K562 (cell line): ENCODE data around the gene GFI1B. TPM values are rescaled to one million over a fixed set of nuclear protein-coding genes. Genes with fewer than 3 reads are reported as not detected.

Source experiments
- GABPA ChIP-seq: fragments of 200-800 bp; sonication (Bioruptor generic); conservative IDR thresholded peaks from 2 replicates; pipeline ENCODE4 v1.6.1; 2016; ENCODE audit warnings: low read depth, missing genetic modification characterization, missing compliant biosample characterization
- HDGF ChIP-seq: fragments of 450-650 bp; IDR thresholded peaks from 2 replicates; pipeline ENCODE4 v1.6.1; 2016
- ILF3 ChIP-seq: fragments of 450-650 bp; IDR thresholded peaks from 2 replicates; pipeline ENCODE4 v1.6.1; 2018; ENCODE audit warnings: antibody characterized with exemption, mild to moderate bottlenecking, moderate library complexity, borderline replicate concordance
- KAT2B ChIP-seq: IDR thresholded peaks from one replicate; pipeline ENCODE4 v1.6.1; 2012; ENCODE audit warnings: low read depth, mild to moderate bottlenecking, control low read depth, inconsistent platforms, low read length, moderate library complexity
- MAFK ChIP-seq: IDR thresholded peaks from 2 replicates; pipeline ENCODE4 v1.6.1; 2011; ENCODE audit warnings: low read length, improper control_type of control experiment
- RBM22 ChIP-seq: fragments of 200-400 bp; formaldehyde crosslinking; IDR thresholded peaks from 2 replicates; pipeline ENCODE4 v1.6.1; 2018; ENCODE audit warnings: low read length, low read depth; ENCODE audit not compliant: poor library complexity, severe bottlenecking
- REST ChIP-seq, 2 experiments: fragments of 450-650 bp; formaldehyde crosslinking in 1 of 2; IDR thresholded peaks; 2 replicates each; pipeline versions ENCODE4 v1.4.0 to v1.6.1; 2014 to 2020; ENCODE audit warnings: mild to moderate bottlenecking in 2 of 2, borderline replicate concordance in 1 of 2, low read depth in 1 of 2
- SAP30 ChIP-seq: fragments of 200-600 bp; sonication (generic); IDR thresholded peaks from 2 replicates; pipeline ENCODE4 v1.6.1; 2012; ENCODE audit warnings: borderline replicate concordance, low read depth, mild to moderate bottlenecking, moderate library complexity, low read length, control low read depth, inconsistent platforms; ENCODE audit not compliant: insufficient read depth, poor library complexity, severe bottlenecking
- TSHZ1 ChIP-seq: fragments of 250-450 bp; sonication (Bioruptor Pico); IDR thresholded peaks from 2 replicates; pipeline ENCODE4 v1.4.0; 2020; ENCODE audit warnings: mild to moderate bottlenecking, moderate library complexity
- ZFP36 ChIP-seq: fragments of 150-350 bp; IDR thresholded peaks from 2 replicates; pipeline ENCODE4 v1.6.1; 2018; ENCODE audit warnings: low read length, low read depth; ENCODE audit not compliant: partially characterized antibody
- ZNF175 ChIP-seq: fragments of 200-800 bp; sonication (Bioruptor generic); IDR thresholded peaks from 2 replicates; pipeline ENCODE4 v1.6.1; 2016; ENCODE audit warnings: low read depth, mild to moderate bottlenecking, missing genetic modification characterization, missing compliant biosample characterization
- ZNF707 ChIP-seq: fragments of 250-450 bp; sonication (Bioruptor Pico); conservative IDR thresholded peaks from 2 replicates; pipeline ENCODE4 v1.8.0; 2022; ENCODE audit warnings: inconsistent platforms, mild to moderate bottlenecking, moderate library complexity
- polyA plus RNA-seq, 8 experiments: library from polyadenylated mRNA; depleted of rRNA in 4 of 8; stranded (reverse) in 5 of 8; unstranded in 3 of 8; fragments of >200 nt; fragmentation: Nextera tagmentation in 2 of 8; fragmentation: Illumina TruSeq in 1 of 8; extraction: Ambion mirVana in 2 of 8; extraction: Trizol in 1 of 8; gene quantifications; 2 replicates each; pipeline versions ENCODE4 v1.2.1 to v1.2.3, GENCODE V29; 2011 to 2014; ENCODE audit warnings: inconsistent platforms in 1 of 8, missing spikeins in 1 of 8
- total RNA-seq, 7 experiments: library from RNA; depleted of rRNA in 6 of 7; stranded (reverse); fragments of >200 nt in 6 of 7; fragmentation: Illumina TruSeq in 2 of 7; extraction: Trizol in 2 of 7; gene quantifications; 2 replicates each; pipeline versions ENCODE4 v1.2.1 to v1.2.3, GENCODE V29; 2011 to 2021; ENCODE audit warnings: low replicate concordance in 1 of 7
- TF ChIP-seq, protein P1 (sequence below): fragments of 250-450 bp; sonication (Bioruptor Pico); IDR thresholded peaks from 2 replicates; pipeline ENCODE4 v1.4.0; 2020; ENCODE audit warnings: mild to moderate bottlenecking, moderate library complexity

GFI1B gene
- total and polyA plus RNA-seq, 9 of the 15 experiments (the other 6 are each of a cell fraction or from before 2014, with no cell fraction given), result 8.0 to 75.7 (median 34.5) TPM

GRCh38 chr9:132994410-132995120 lies 16.1 kb downstream of the GFI1B start (continued):
- TF ChIP-seq, protein P1, sequence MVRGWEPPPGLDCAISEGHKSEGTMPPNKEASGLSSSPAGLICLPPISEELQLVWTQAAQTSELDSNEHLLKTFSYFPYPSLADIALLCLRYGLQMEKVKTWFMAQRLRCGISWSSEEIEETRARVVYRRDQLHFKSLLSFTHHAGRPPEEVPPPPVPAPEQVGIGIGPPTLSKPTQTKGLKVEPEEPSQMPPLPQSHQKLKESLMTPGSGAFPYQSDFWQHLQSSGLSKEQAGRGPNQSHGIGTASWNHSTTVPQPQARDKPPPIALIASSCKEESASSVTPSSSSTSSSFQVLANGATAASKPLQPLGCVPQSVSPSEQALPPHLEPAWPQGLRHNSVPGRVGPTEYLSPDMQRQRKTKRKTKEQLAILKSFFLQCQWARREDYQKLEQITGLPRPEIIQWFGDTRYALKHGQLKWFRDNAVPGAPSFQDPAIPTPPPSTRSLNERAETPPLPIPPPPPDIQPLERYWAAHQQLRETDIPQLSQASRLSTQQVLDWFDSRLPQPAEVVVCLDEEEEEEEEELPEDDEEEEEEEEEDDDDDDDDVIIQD (CRISPR knock-in tag), result no peak
- no peak for TF ChIP-seq KAT2B
- TF ChIP-seq HDGF, result no peak
- 0 out of 2 replicates have a peak, but pooled peaks have one; percentile 0 for TF ChIP-seq MAFK
- no peak for TF ChIP-seq SAP30
- TF ChIP-seq TSHZ1 (CRISPR knock-in tag), result no peak
- no peak for TF ChIP-seq ZNF707
- peak; percentile 47; the same call in 1 of the 2 replicates for TF ChIP-seq ZNF175 (CRISPR knock-in tag)
- TF ChIP-seq REST (IDR thresholded peaks at IDR 0.05; ENCODE audit: borderline replicate concordance), result peak; percentile 78
- TF ChIP-seq REST (CRISPR knock-in tag; IDR thresholded peaks at IDR 0.05; ENCODE audit: low read depth), result no peak
- TF ChIP-seq RBM22, result no peak
- TF ChIP-seq ZFP36, result peak; percentile 26
- peak; percentile 39 for TF ChIP-seq GABPA
- TF ChIP-seq ILF3, result no peak
